ENCODE data around the gene MAOB.

Gene MAOB

GRCh38 chrX:43885617-43886016 lies 3.4 kb upstream of the MAOB start (continued):
- no peak for TF ChIP-seq ZSCAN23 (tag by site-specific recombination; IDR thresholded peaks at IDR 0.05)

- no peaks in the 10 kb centered on the region; the same call in 1 of the 2 replicates for H3K9me3 ChIP-seq (ENCODE audit: control insufficient read depth, insufficient read depth, low read depth, low read length)
- H3K4me1 ChIP-seq (ENCODE audit: control insufficient read depth, insufficient read depth, low read length), result no peaks in the 10 kb centered on the region
- H3K4me3 ChIP-seq (ENCODE audit: low read depth, low read length), result peak overlapping the region; percentile 24
- CTCF ChIA-PET, result no interaction called here
- no peaks in the 10 kb centered on the region for H3K36me3 ChIP-seq (ENCODE audit: control insufficient read depth in 2 of 2, insufficient read depth in 1 of 2, low read length in 2 of 2)
- no peak for TF ChIP-seq SCRT1 (tag by site-specific recombination; IDR thresholded peaks at IDR 0.05; ENCODE audit: borderline replicate concordance)
- peak; percentile 59; the same call in 1 of the 2 replicates for TF ChIP-seq SCRT2 (tag by site-specific recombination; IDR thresholded peaks at IDR 0.05)
- TF ChIP-seq ZNF654 (tag by site-specific recombination; IDR thresholded peaks at IDR 0.05; ENCODE audit: low read depth), result no peak
- TF ChIP-seq HOXA7 (CRISPR knock-in tag; IDR thresholded peaks at IDR 0.05; ENCODE audit: borderline replicate concordance), result no peak
- TF ChIP-seq ZNF626 (tag by site-specific recombination; IDR thresholded peaks at IDR 0.05), result no peak
- no peak for TF ChIP-seq ZFP69B (tag by site-specific recombination; IDR thresholded peaks at IDR 0.05)
- no peak for TF ChIP-seq ZNF830 (tag by site-specific recombination; IDR thresholded peaks at IDR 0.05; ENCODE audit: low read depth)
- TF ChIP-seq ZNF777 (tag by site-specific recombination; IDR thresholded peaks at IDR 0.05; ENCODE audit: borderline replicate concordance), result no peak
- no peak overlapping the region for H3K27ac ChIP-seq (ENCODE audit: extremely low read depth, low read depth, low read length)
- POLR2A ChIA-PET, result no interaction called here
These were observed 598 bp downstream of the MAOB start for GRCh38 chrX:43881410-43882293.

- Histone ChIP-seq H3K4me3 (ENCODE audit: low read depth, low read length) (no peak overlapping the region), H3K4me1 (ENCODE audit: control insufficient read depth, insufficient read depth, low read length) (no peaks in the 10 kb centered on the region), H3K36me3 (ENCODE audit: control insufficient read depth in 2 of 2, insufficient read depth in 1 of 2, low read length in 2 of 2) (no peaks in the 10 kb centered on the region), H3K27ac (ENCODE audit: extremely low read depth, low read depth, low read length) (no peak overlapping the region), H3K9me3 (ENCODE audit: control insufficient read depth, insufficient read depth, low read depth, low read length) (no peaks in the 10 kb centered on the region; the same call in 1 of the 2 replicates)
- TF ChIP-seq ZNF169 (tag by site-specific recombination; IDR thresholded peaks at IDR 0.05) (no peak), ZNF488 (tag by site-specific recombination; IDR thresholded peaks at IDR 0.05) (no peak), ZNF274 (IDR thresholded peaks at IDR 0.05; ENCODE audit: low read length) (no peak), ZNF274 (tag by site-specific recombination; IDR thresholded peaks at IDR 0.05; ENCODE audit: borderline replicate concordance) (no peak), ZNF639 (tag by site-specific recombination; IDR thresholded peaks at IDR 0.05) (no peak), ATF2 (tag by site-specific recombination; IDR thresholded peaks at IDR 0.05; ENCODE audit: low read depth) (no peak), KLF8 (tag by site-specific recombination; IDR thresholded peaks at IDR 0.05) (no peak), RBAK (tag by site-specific recombination; IDR thresholded peaks at IDR 0.05) (no peak), ZNF48 (tag by site-specific recombination; IDR thresholded peaks at IDR 0.05) (no peak), SCRT1 (tag by site-specific recombination; IDR thresholded peaks at IDR 0.05; ENCODE audit: borderline replicate concordance) (no peak), ZNF692 (tag by site-specific recombination; IDR thresholded peaks at IDR 0.05) (no peak), SETDB1 (IDR thresholded peaks at IDR 0.05; ENCODE audit: insufficient read length, low read length) (no peak), ZNF362 (tag by site-specific recombination; IDR thresholded peaks at IDR 0.05) (no peak), ZNF404 (tag by site-specific recombination; IDR thresholded peaks at IDR 0.05) (no peak), ZNF560 (tag by site-specific recombination; IDR thresholded peaks at IDR 0.05; ENCODE audit: borderline replicate concordance) (no peak), PRDM6 (tag by site-specific recombination; IDR thresholded peaks at IDR 0.05) (no peak)
- ChIA-PET POLR2A (no interaction called here), CTCF (no interaction called here)
These were observed 1.8 kb downstream of the MAOB start for GRCh38 chrX:43880425-43880824.
